Osteocyte (in vitro differentiated cells): Measurements from ENCODE around the gene MAT1A. TPM values are rescaled to one million over a fixed set of nuclear protein-coding genes. Genes with fewer than 3 reads are reported as not detected.
"Not testable (repeated sequence)": the region's sequence is repeated elsewhere in the genome, so short reads cannot be mapped to it uniquely, and the experiment has no call there.

Experiments used
- DNase-seq: peaks from one replicate; pipeline ENCODE4 v3.0.0; 2021; ENCODE audit warnings: mixed read lengths; ENCODE audit not compliant: unreplicated experiment; ENCODE audit errors: extremely low spot score
- H3K27ac Mint-ChIP-seq: one replicate; pipeline ENCODE4 v1.8.0; 2021; ENCODE audit warnings: mild to moderate bottlenecking, mixed read lengths; ENCODE audit not compliant: unreplicated experiment
- H3K27me3 Mint-ChIP-seq: one replicate; pipeline ENCODE4 v1.8.0; 2021; ENCODE audit warnings: mixed read lengths; ENCODE audit not compliant: unreplicated experiment
- H3K36me3 Mint-ChIP-seq: one replicate; pipeline ENCODE4 v1.8.0; 2021; ENCODE audit warnings: mixed read lengths; ENCODE audit not compliant: unreplicated experiment
- H3K4me1 Mint-ChIP-seq: one replicate; pipeline ENCODE4 v1.8.0; 2021; ENCODE audit warnings: mixed read lengths; ENCODE audit not compliant: unreplicated experiment
- H3K4me3 Mint-ChIP-seq: one replicate; pipeline ENCODE4 v1.8.0; 2021; ENCODE audit warnings: mild to moderate bottlenecking, moderate library complexity, mixed read lengths; ENCODE audit not compliant: unreplicated experiment
- H3K9me3 Mint-ChIP-seq: one replicate; pipeline ENCODE4 v1.8.0; 2021; ENCODE audit warnings: mixed read lengths; ENCODE audit not compliant: unreplicated experiment
- total RNA-seq: library from RNA; stranded (reverse); gene quantifications from 2 replicates; pipeline ENCODE4 v1.2.1, GENCODE V29; 2021
- TF ChIP-seq, protein P1 (sequence below): fragments of 200-600 bp; sonication (generic); IDR thresholded peaks from 2 replicates; pipeline ENCODE4 v1.5.0; 2021; ENCODE audit warnings: antibody characterized with exemption, mild to moderate bottlenecking, moderate library complexity

The MAT1A gene
- total RNA-seq, 1 donor from 2014 or later = not detected

DNA sequence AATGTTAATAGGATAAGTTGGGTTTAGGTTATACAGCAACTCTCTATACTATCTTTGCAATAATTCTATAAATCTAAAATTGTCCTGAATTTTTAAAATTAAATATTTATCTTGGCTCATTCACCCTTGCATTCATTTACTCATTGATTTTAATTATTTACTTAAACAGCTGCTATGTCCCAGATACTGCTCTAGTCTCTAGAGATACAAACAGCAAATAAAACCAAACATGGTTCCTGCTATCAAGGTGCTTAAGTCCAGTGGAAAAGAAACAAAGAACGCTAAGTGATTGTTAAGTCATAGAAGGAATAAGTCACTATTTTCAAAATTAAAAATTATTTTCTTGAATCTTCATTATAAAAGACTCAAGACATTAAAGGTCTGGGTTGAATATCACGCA is 29.9 kb upstream of the MAT1A start:
- Mint-ChIP-seq H3K27ac (no peak overlapping the region), H3K9me3 (no peaks in the 10 kb centered on the region), H3K27me3 (peaks cover 9% of the 10 kb centered on the region), H3K36me3 (no peaks in the 10 kb centered on the region), H3K4me3 (no peak overlapping the region), H3K4me1 (peaks cover 5% of the 10 kb centered on the region)
- TF ChIP-seq, protein P1, sequence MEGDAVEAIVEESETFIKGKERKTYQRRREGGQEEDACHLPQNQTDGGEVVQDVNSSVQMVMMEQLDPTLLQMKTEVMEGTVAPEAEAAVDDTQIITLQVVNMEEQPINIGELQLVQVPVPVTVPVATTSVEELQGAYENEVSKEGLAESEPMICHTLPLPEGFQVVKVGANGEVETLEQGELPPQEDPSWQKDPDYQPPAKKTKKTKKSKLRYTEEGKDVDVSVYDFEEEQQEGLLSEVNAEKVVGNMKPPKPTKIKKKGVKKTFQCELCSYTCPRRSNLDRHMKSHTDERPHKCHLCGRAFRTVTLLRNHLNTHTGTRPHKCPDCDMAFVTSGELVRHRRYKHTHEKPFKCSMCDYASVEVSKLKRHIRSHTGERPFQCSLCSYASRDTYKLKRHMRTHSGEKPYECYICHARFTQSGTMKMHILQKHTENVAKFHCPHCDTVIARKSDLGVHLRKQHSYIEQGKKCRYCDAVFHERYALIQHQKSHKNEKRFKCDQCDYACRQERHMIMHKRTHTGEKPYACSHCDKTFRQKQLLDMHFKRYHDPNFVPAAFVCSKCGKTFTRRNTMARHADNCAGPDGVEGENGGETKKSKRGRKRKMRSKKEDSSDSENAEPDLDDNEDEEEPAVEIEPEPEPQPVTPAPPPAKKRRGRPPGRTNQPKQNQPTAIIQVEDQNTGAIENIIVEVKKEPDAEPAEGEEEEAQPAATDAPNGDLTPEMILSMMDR = no peak
- DNase-seq = no peak

DNA sequence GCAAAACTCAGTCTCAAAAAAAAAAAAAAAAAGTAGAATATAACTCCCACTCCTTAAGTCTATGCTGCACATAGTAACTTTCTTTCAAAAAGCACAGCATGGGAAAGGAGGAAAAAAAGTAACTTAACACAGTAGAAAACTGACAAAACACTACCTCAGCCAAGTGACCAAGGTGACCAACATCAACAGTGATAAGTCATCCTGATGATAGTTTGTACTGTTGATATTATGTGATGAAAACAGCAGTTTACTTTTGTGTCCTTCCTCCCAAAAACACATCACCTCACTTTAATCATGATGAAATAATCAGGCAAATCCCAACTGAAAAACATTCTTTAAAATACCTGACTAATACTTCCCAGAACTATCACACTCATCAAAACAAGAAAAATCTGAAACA is 29.3 kb upstream of the MAT1A start:
- no peak for DNase-seq
- H3K27me3 Mint-ChIP-seq = peaks cover 9% of the 10 kb centered on the region
- no peak overlapping the region for H3K27ac Mint-ChIP-seq
- H3K4me3 Mint-ChIP-seq = no peak overlapping the region
- H3K9me3 Mint-ChIP-seq = no peaks in the 10 kb centered on the region
- TF ChIP-seq, protein P1 = no peak
- no peaks in the 10 kb centered on the region for H3K36me3 Mint-ChIP-seq
- H3K4me1 Mint-ChIP-seq = no peaks in the 10 kb centered on the region

DNA sequence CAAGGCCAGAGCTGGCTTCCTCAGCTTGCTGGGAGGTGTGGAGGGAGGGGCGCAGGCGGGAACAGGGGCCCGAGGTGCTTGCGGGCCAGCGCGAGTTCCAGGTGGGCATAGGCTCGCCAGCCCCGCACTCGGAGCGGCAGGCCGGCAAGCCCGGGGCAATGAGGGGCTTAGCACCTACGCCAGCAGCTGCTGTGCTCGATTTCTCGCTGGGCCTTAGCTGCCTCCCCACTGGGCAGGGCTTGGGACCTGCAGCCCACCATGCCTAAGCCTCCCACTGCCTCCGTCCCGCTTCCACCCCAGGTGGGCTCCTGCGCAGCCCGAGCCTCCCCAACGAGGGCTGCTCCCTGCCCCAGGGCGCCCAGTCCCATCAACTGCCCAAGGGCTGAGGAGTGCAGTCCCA is 25.9 kb upstream of the MAT1A start:
- Mint-ChIP-seq H3K27me3 (peaks cover 9% of the 10 kb centered on the region), H3K27ac (no peak overlapping the region), H3K4me3 (no peak overlapping the region), H3K9me3 (peaks cover 5% of the 10 kb centered on the region), H3K36me3 (no peaks in the 10 kb centered on the region), H3K4me1 (no peaks in the 10 kb centered on the region)
- no peak for DNase-seq
- TF ChIP-seq, protein P1 = no peak

DNA sequence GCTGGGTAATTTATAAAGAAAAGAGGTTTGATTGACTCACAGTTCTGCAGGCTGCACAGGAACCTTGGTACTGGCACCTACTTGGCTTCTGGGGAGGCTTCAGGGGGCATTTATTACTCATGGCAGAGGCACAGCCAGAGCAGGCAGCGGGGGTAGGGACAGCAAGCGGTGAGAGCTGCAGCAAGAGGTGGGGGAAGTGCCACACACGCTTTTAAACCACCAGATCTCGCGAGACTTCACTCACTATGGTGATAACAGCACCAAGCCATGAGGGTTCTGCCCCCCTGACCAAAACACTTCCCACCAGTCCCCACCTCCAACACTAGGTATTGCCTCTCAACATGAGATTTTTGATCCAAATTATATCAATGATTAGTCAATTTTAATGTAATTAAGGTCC is 24.1 kb upstream of the MAT1A start:
- Mint-ChIP-seq H3K27me3 (peaks cover 2% of the 10 kb centered on the region), H3K4me1 (no peaks in the 10 kb centered on the region), H3K4me3 (no peak overlapping the region), H3K36me3 (no peaks in the 10 kb centered on the region), H3K27ac (no peak overlapping the region), H3K9me3 (peaks cover 5% of the 10 kb centered on the region)
- TF ChIP-seq, protein P1 = no peak
- no peak for DNase-seq

DNA sequence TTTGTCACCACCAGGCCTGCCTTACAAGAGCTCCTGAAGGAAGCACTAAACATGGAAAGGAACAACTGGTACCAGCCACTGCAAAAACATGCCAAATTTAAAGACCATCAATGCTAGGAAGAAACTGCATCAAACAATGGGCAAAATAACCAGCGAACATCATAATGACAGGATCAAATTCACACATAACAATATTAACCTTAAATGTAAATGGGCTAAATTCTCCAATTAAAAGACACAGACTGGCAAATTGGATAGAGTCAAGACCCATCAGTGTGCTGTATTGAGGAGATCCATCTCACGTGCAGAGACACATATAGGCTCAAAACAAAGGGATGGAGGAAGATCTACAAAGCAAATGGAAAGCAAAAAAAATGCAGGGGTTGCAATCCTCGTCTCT is 16.5 kb upstream of the MAT1A start:
- DNase-seq, H3K36me3 Mint-ChIP-seq, H3K4me3 Mint-ChIP-seq, H3K27ac Mint-ChIP-seq, H3K4me1 Mint-ChIP-seq: not testable (repeated sequence)
- Mint-ChIP-seq H3K9me3 (peaks cover 11% of the 10 kb centered on the region), H3K27me3 (peaks cover 18% of the 10 kb centered on the region)

DNA sequence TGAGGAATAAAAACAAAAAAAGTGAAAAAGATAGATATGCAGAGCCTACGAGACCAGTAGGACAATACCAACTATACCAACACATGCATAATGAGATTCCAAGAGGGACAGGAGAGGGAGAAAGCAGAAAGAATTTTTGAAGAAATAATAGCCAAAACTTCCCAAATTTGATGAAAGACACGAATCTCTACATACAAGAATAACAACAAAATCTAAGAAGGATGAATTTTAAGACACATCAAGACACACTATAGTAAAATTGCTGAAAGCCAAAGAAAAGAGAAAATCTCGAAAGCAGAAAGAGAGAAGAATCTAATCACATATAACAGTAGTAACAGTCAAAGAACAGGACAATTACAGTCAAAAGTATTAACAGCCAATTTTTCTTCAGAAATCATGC is 7.5 kb upstream of the MAT1A start:
- TF ChIP-seq, protein P1 = no peak
- Mint-ChIP-seq H3K9me3 (peaks cover 5% of the 10 kb centered on the region), H3K36me3 (no peaks in the 10 kb centered on the region), H3K4me3 (no peak overlapping the region), H3K4me1 (no peaks in the 10 kb centered on the region), H3K27me3 (peaks cover 22% of the 10 kb centered on the region), H3K27ac (no peak overlapping the region)
- no peak for DNase-seq
